ENCODE results near the gene FAM181B.

GRCh38 chr11:82782825-82783374 lies 49.2 kb upstream of the FAM181B start:
- no peak for TF ChIP-seq ZFP36 (IDR thresholded peaks at IDR 0.05; ENCODE audit: borderline replicate concordance, partially characterized antibody)
- no peak for TF ChIP-seq CTCF (IDR thresholded peaks at IDR 0.05)
- TF ChIP-seq POLR2A (IDR thresholded peaks at IDR 0.05; ENCODE audit: low read length) = no peak
- no peak for TF ChIP-seq CHD2 (IDR thresholded peaks at IDR 0.05; ENCODE audit: low read length, partially characterized antibody)
- no peak for TF ChIP-seq MAZ (IDR thresholded peaks at IDR 0.05; ENCODE audit: borderline replicate concordance, low read depth, low read length)
- TF ChIP-seq NPAS2 (CRISPR knock-in tag; IDR thresholded peaks at IDR 0.05; ENCODE audit: borderline replicate concordance) = no peak
- TF ChIP-seq RCOR1 (IDR thresholded peaks at IDR 0.05; ENCODE audit: low read depth, low read length) = no peak
